Measurements from ENCODE around the gene BAIAP3. TPM values are rescaled to one million over a fixed set of nuclear protein-coding genes. Genes with fewer than 3 reads are reported as not detected.

BAIAP3 gene
- total and polyA plus RNA-seq, 2 donors (not counting 3 experiments of a cell fraction or from before 2014, with no cell fraction given): 0.36 to 0.66 TPM

DNA sequence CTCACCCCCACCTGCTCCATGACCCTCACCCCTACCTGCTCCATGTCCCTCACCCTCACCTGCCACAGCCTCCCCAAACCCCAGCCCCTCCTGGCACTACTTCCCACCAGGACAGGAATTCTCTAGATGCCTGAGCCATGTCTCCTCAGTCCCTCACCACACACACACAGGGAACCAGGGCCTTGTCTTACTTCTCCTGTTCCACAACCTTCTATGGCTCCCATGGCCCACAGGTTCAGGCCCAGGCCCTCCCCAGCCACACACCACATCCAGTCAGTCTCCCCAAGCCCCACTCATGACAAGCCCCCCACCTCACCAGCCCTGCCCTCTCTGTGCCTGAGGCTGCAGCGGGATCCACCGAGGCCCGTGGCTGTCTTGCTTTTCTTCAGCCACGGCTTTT is 27.1 kb upstream of the BAIAP3 start:
- no TSS peak for BruUV-seq (replicated peaks)
- H3K27me3 ChIP-seq (ENCODE audit: control insufficient read depth in 2 of 2, insufficient read depth in 2 of 2, low read length in 2 of 2): no peaks in the 10 kb centered on the region
- dilution Hi-C loops (cut with MboI; ENCODE audit: extremely low pct_ligation_motif_present, low sequenced_read_pairs) (no loop called here), intact Hi-C loops (cut with micrococcal nuclease) (loop anchor here (10.0 kb wide), 2 partner anchors 98 to 478 kb away; partner anchors contain the start of genes NUBP2 and SPSB3)
- H3K4me2 ChIP-seq (ENCODE audit: insufficient read depth, low read length): no peak overlapping the region
- H3K9me1 ChIP-seq (replicated peaks; ENCODE audit: control insufficient read depth, extremely low read depth, insufficient read depth, low read length): no peaks in the 10 kb centered on the region
- FAIRE-seq (no peak), DNase-seq (ENCODE audit: low read depth, low spot score) (no peak)
- H3K79me2 ChIP-seq (ENCODE audit: control insufficient read depth, insufficient read depth, low read length): peaks cover 15% of the 10 kb centered on the region
- peaks cover 9% of the 10 kb centered on the region for H3K4me1 ChIP-seq (ENCODE audit: control insufficient read depth, extremely low read depth, insufficient read depth, low read length)
- no peak overlapping the region for H3K9ac ChIP-seq (replicated peaks; ENCODE audit: extremely low read depth, insufficient read depth, low read length)
- H4K20me1 ChIP-seq (replicated peaks; ENCODE audit: control insufficient read depth, extremely low read depth, insufficient read depth, low read length): no peaks in the 10 kb centered on the region
- no peaks in the 10 kb centered on the region for H3K9me3 ChIP-seq (replicated peaks; ENCODE audit: control insufficient read depth, insufficient read depth, low read length)
- no peak overlapping the region for H3K4me3 ChIP-seq (replicated peaks in 1 of 3; ENCODE audit: insufficient read depth in 1 of 3, low read depth in 1 of 3, low read length in 3 of 3)
- no peaks in the 10 kb centered on the region for H3K36me3 ChIP-seq (ENCODE audit: control insufficient read depth in 2 of 2, extremely low read depth in 1 of 2, insufficient read depth in 2 of 2, low read length in 2 of 2)
- CTCF ChIA-PET: interaction anchor here (1.0 to 1.6 kb wide), 2 partner anchors 9 to 11 kb away, joined by 3 to 5 read pairs; no protein-coding TSS in a partner anchor
- H2AFZ ChIP-seq (ENCODE audit: low read depth, low read length): no peak overlapping the region
- H3K27ac ChIP-seq (ENCODE audit: insufficient read depth, low read depth, low read length): no peak overlapping the region
- POLR2A ChIA-PET: no interaction called here
- TF ChIP-seq POLR2AphosphoS5 (IDR thresholded peaks at IDR 0.05; ENCODE audit: insufficient read depth, low read depth, low read length): no peak
- no peak for TF ChIP-seq JUN (IDR thresholded peaks at IDR 0.05; ENCODE audit: borderline replicate concordance, insufficient read depth, insufficient read length, low read depth)
- TF ChIP-seq POLR2A (IDR thresholded peaks at IDR 0.05; ENCODE audit: low read depth, low read length): no peak
- TF ChIP-seq, protein P1, sequence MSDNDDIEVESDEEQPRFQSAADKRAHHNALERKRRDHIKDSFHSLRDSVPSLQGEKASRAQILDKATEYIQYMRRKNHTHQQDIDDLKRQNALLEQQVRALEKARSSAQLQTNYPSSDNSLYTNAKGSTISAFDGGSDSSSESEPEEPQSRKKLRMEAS (IDR thresholded peaks at IDR 0.05; ENCODE audit: insufficient read depth, insufficient read length): no peak
- TF ChIP-seq MYC (IDR thresholded peaks at IDR 0.05; ENCODE audit: low read depth, low read length): no peak
- TF ChIP-seq, protein P2, sequence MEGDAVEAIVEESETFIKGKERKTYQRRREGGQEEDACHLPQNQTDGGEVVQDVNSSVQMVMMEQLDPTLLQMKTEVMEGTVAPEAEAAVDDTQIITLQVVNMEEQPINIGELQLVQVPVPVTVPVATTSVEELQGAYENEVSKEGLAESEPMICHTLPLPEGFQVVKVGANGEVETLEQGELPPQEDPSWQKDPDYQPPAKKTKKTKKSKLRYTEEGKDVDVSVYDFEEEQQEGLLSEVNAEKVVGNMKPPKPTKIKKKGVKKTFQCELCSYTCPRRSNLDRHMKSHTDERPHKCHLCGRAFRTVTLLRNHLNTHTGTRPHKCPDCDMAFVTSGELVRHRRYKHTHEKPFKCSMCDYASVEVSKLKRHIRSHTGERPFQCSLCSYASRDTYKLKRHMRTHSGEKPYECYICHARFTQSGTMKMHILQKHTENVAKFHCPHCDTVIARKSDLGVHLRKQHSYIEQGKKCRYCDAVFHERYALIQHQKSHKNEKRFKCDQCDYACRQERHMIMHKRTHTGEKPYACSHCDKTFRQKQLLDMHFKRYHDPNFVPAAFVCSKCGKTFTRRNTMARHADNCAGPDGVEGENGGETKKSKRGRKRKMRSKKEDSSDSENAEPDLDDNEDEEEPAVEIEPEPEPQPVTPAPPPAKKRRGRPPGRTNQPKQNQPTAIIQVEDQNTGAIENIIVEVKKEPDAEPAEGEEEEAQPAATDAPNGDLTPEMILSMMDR (IDR thresholded peaks at IDR 0.05; ENCODE audit: extremely low read depth in 1 of 2, insufficient read depth in 1 of 2, low read depth in 1 of 2, low read length in 2 of 2): no peak
- TF ChIP-seq GATA2 (IDR thresholded peaks at IDR 0.05; ENCODE audit: insufficient read depth, insufficient read length, low read depth, low read length): no peak
- TF ChIP-seq EZH2 (IDR thresholded peaks at IDR 0.05; ENCODE audit: borderline replicate concordance, low read depth, low read length, severe bottlenecking): no peak
- no peak for TF ChIP-seq FOS (IDR thresholded peaks at IDR 0.05; ENCODE audit: borderline replicate concordance, insufficient read depth, low read length)
